Activated CD8-positive, alpha-beta memory T cell treated with anti-CD3 and anti-CD28 coated beads for 48 hours (primary cell): ENCODE results near the gene IAH1.

Experiments
- DNase-seq, 3 experiments: peaks; one replicate each; pipeline ENCODE4 v3.0.0-alpha.2; 2020; ENCODE audit warnings: low read depth in 2 of 3, low spot score in 2 of 3

The IAH1 gene

GRCh38 chr2:9527995-9528787 lies 53.8 kb downstream of the IAH1 start:
- DNase-seq: no peak

GRCh38 chr2:9532421-9532820 lies 58.1 kb downstream of the IAH1 start:
- no peak for DNase-seq

GRCh38 chr2:9533663-9534062 lies 59.3 kb downstream of the IAH1 start:
- no peak for DNase-seq

GRCh38 chr2:9535177-9535576 lies 60.8 kb downstream of the IAH1 start:
- DNase-seq: no peak

GRCh38 chr2:9536504-9536903 lies 62.2 kb downstream of the IAH1 start:
- DNase-seq: no peak

- DNase-seq: no peak
Observed at GRCh38 chr2:9538000-9538507, 63.7 kb downstream of the IAH1 start.
